ENCODE data around the gene MBD6. TPM values are rescaled to one million over a fixed set of nuclear protein-coding genes. Genes with fewer than 3 reads are reported as not detected.
A peak's percentile ranks its signal among the peaks of the same experiment; 100 is the strongest.
"Not testable (repeated sequence)": the region's sequence is repeated elsewhere in the genome, so short reads cannot be mapped to it uniquely, and the experiment has no call there.

MBD6 gene
- polyA plus RNA-seq, 1 donor (not counting 4 experiments of a cell fraction or from before 2014, with no cell fraction given): 1.8 TPM

GRCh38 chr12:57517187-57517586 is 5.4 kb upstream of the MBD6 start:
- peaks cover 19% of the 10 kb centered on the region for H4K20me1 ChIP-seq (ENCODE audit: control insufficient read depth, extremely low read depth, insufficient read depth, low read length)
- no peak overlapping the region for H3K4me2 ChIP-seq (ENCODE audit: control insufficient read depth, extremely low read depth, insufficient read depth, low read depth, low read length)
- H3K9ac ChIP-seq (ENCODE audit: control insufficient read depth, extremely low read depth, insufficient read depth, low read length): no peak overlapping the region
- no peaks in the 10 kb centered on the region for H3K27me3 ChIP-seq (ENCODE audit: control insufficient read depth, extremely low read depth, insufficient read depth, low read length)
- H3K27ac ChIP-seq (ENCODE audit: control insufficient read depth, insufficient read depth, low read length): no peak overlapping the region
- no peak for FAIRE-seq
- dilution Hi-C loops (cut with MboI; ENCODE audit: extremely low pct_ligation_motif_present, low sequenced_read_pairs): no loop called here
- no peak for DNase-seq (ENCODE audit: low read depth, low spot score)
- peaks cover 21% of the 10 kb centered on the region for H3K79me2 ChIP-seq (ENCODE audit: control insufficient read depth, insufficient read depth, low read length)
- TF ChIP-seq EZH2 (IDR thresholded peaks at IDR 0.05; ENCODE audit: low read length): no peak
- TF ChIP-seq CTCF (optimal IDR thresholded peaks at IDR 0.05 in 1 of 3, IDR thresholded peaks at IDR 0.05 in 1 of 3, conservative IDR thresholded peaks at IDR 0.05 in 1 of 3; ENCODE audit: extremely low read depth in 1 of 3, insufficient read depth in 2 of 3, low read length in 3 of 3): no peak
- H3K36me3 ChIP-seq (ENCODE audit: control insufficient read depth in 2 of 2, extremely low read depth in 1 of 2, insufficient read depth in 2 of 2, low read length in 2 of 2): peaks cover 41 to 59% of the 10 kb centered on the region in 2 experiments
- peaks cover 22% of the 10 kb centered on the region for H3K4me1 ChIP-seq (ENCODE audit: control insufficient read depth, extremely low read depth, insufficient read depth, low read length)
- no peak overlapping the region for H2AFZ ChIP-seq (ENCODE audit: control insufficient read depth, low read length)
- no peak overlapping the region for H3K4me3 ChIP-seq (ENCODE audit: control insufficient read depth in 2 of 3, extremely low read depth in 1 of 3, insufficient read depth in 2 of 3, low read depth in 1 of 3, low read length in 3 of 3)
- H3K9me3 ChIP-seq (ENCODE audit: control insufficient read depth, low read depth, low read length): no peaks in the 10 kb centered on the region
- no peaks in the 10 kb centered on the region for H3K9me1 ChIP-seq (ENCODE audit: control insufficient read depth, extremely low read depth, insufficient read depth, low read length)

DNA sequence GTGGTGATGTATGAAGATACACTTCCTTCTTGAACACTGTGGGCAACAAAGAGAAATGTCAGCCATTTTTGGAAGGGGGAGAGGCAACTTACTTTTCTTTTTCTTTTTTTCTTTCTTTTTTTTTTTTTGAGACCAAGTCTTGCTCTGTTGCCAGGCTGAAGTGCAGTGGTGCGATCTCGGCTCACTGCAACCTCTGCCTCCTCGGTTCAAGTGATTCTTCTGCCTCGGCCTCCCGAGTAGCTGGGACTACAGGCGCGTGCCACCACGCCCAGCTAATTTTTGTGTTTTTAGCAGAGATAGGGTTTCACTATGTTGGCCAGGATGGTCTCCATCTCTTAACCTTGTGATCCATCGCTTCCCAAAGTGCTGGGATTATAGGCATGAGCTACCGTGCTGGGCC is 4.9 kb upstream of the MBD6 start:
- H3K27ac ChIP-seq (ENCODE audit: control insufficient read depth, insufficient read depth, low read length): peak overlapping the region; percentile 11
- H3K9ac ChIP-seq (ENCODE audit: control insufficient read depth, extremely low read depth, insufficient read depth, low read length); DNase-seq (ENCODE audit: low read depth, low spot score); H3K27me3 ChIP-seq (ENCODE audit: control insufficient read depth, extremely low read depth, insufficient read depth, low read length); H3K9me1 ChIP-seq (ENCODE audit: control insufficient read depth, extremely low read depth, insufficient read depth, low read length); H3K9me3 ChIP-seq (ENCODE audit: control insufficient read depth, low read depth, low read length); FAIRE-seq; dilution Hi-C loops (cut with MboI; ENCODE audit: extremely low pct_ligation_motif_present, low sequenced_read_pairs); H2AFZ ChIP-seq (ENCODE audit: control insufficient read depth, low read length): not testable (repeated sequence)
- peaks cover 19% of the 10 kb centered on the region for H4K20me1 ChIP-seq (ENCODE audit: control insufficient read depth, extremely low read depth, insufficient read depth, low read length)
- peaks cover 38 to 55% of the 10 kb centered on the region in 2 experiments for H3K36me3 ChIP-seq (ENCODE audit: control insufficient read depth in 2 of 2, extremely low read depth in 1 of 2, insufficient read depth in 2 of 2, low read length in 2 of 2)
- peaks cover 23% of the 10 kb centered on the region for H3K4me1 ChIP-seq (ENCODE audit: control insufficient read depth, extremely low read depth, insufficient read depth, low read length)
- H3K4me3 ChIP-seq (ENCODE audit: control insufficient read depth in 2 of 3, extremely low read depth in 1 of 3, insufficient read depth in 2 of 3, low read depth in 1 of 3, low read length in 3 of 3): peak overlapping the region in 1 of 3 experiments; percentile 99
- H3K4me2 ChIP-seq (ENCODE audit: control insufficient read depth, extremely low read depth, insufficient read depth, low read depth, low read length): peak overlapping the region; percentile 97
- peaks cover 21% of the 10 kb centered on the region for H3K79me2 ChIP-seq (ENCODE audit: control insufficient read depth, insufficient read depth, low read length)

All from keratinocyte (primary cell).